ENCODE results near the gene WDR88. TPM values are rescaled to one million over a fixed set of nuclear protein-coding genes. Genes with fewer than 3 reads are reported as not detected.

The WDR88 gene
- total and polyA plus RNA-seq, 10 of the 15 experiments (the other 5 are each of a cell fraction or from before 2014, with no cell fraction given): 0.19 to 0.34 TPM; not detected in 8

GRCh38 chr19:33089010-33089409 lies 42.9 kb upstream of the WDR88 start:
- Histone ChIP-seq H3K4me3 (no peak overlapping the region), H3K9me3 (replicated peaks; ENCODE audit: control insufficient read depth, insufficient read depth, low read length) (no peaks in the 10 kb centered on the region), H3K36me3 (ENCODE audit: control insufficient read depth in 2 of 2, insufficient read depth in 2 of 2, low read length in 1 of 2) (peaks cover 0 to 4% of the 10 kb centered on the region in 2 experiments; a peak in 2 of 4 replicates), H3K79me2 (ENCODE audit: control insufficient read depth, insufficient read depth, low read length) (no peaks in the 10 kb centered on the region), H3K9ac (ENCODE audit: control insufficient read depth, insufficient read depth, low read length) (no peak overlapping the region), H3K4me1 (ENCODE audit: control insufficient read depth, insufficient read depth, low read length) (no peaks in the 10 kb centered on the region), H3K4me2 (ENCODE audit: control insufficient read depth, insufficient read depth) (no peak overlapping the region), H3K27me3 (replicated peaks in 1 of 2; ENCODE audit: control insufficient read depth in 2 of 2, insufficient read depth in 2 of 2, low read length in 1 of 2) (no peaks in the 10 kb centered on the region), H4K20me1 (ENCODE audit: control insufficient read depth, insufficient read depth) (no peaks in the 10 kb centered on the region), H2AFZ (ENCODE audit: control insufficient read depth, low read depth, low read length) (no peak overlapping the region), H3K27ac (ENCODE audit: control insufficient read depth, insufficient read depth) (no peak overlapping the region)
- in situ Hi-C loops (cut with MboI): no loop called here
- no peak for FAIRE-seq
- SMC1A ChIA-PET (ENCODE audit: uncharacterized antibody, unreplicated experiment): no interaction called here
- ATAC-seq: no peak
- 95% methylated on average over 3 of the region's 3 CpGs for WGBS (ENCODE audit: insufficient coverage, insufficient replicate concordance, low lambda C conversion rate, missing lambda C conversion rate)
- DNase-seq (ENCODE audit: low read depth, low spot score): no peak
- POLR2A ChIA-PET: no interaction called here
- RAD21 ChIA-PET (ENCODE audit: unreplicated experiment): no interaction called here
- CTCF ChIA-PET: no interaction called here
- BruUV-seq (replicated peaks): no TSS peak
- intact Hi-C loops (cut with micrococcal nuclease; ENCODE audit: unreplicated experiment): no loop called here
- TF ChIP-seq CEBPB (IDR thresholded peaks at IDR 0.05; ENCODE audit: borderline replicate concordance in 1 of 2, low read depth in 2 of 2, low read length in 2 of 2): no peak
- no peak for TF ChIP-seq ZNF207 (IDR thresholded peaks at IDR 0.05; ENCODE audit: borderline replicate concordance)
- TF ChIP-seq ZNF384 (IDR thresholded peaks at IDR 0.05; ENCODE audit: borderline replicate concordance, low read depth, low read length): no peak
- TF ChIP-seq ELK1 (IDR thresholded peaks at IDR 0.05; ENCODE audit: low read depth, low read length): no peak
- TF ChIP-seq, protein P1, sequence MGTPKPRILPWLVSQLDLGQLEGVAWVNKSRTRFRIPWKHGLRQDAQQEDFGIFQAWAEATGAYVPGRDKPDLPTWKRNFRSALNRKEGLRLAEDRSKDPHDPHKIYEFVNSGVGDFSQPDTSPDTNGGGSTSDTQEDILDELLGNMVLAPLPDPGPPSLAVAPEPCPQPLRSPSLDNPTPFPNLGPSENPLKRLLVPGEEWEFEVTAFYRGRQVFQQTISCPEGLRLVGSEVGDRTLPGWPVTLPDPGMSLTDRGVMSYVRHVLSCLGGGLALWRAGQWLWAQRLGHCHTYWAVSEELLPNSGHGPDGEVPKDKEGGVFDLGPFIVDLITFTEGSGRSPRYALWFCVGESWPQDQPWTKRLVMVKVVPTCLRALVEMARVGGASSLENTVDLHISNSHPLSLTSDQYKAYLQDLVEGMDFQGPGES (IDR thresholded peaks at IDR 0.05): no peak
- TF ChIP-seq RELB (IDR thresholded peaks at IDR 0.05; ENCODE audit: low read depth): no peak
- TF ChIP-seq DPF2 (IDR thresholded peaks at IDR 0.05): no peak
- TF ChIP-seq ZBTB4 (CRISPR knock-in tag; IDR thresholded peaks at IDR 0.05): no peak
- no peak for TF ChIP-seq NR2F1 (conservative IDR thresholded peaks at IDR 0.05)
- no peak for TF ChIP-seq CBFB (IDR thresholded peaks at IDR 0.05; ENCODE audit: low read depth)
- no peak for TF ChIP-seq GATAD2B (conservative IDR thresholded peaks at IDR 0.05; ENCODE audit: low read depth)
- TF ChIP-seq BACH1 (IDR thresholded peaks at IDR 0.05; ENCODE audit: borderline replicate concordance): no peak

All from GM12878 (cell line).